ENCODE measurements around the gene SLC9A3.

The SLC9A3 gene

GRCh38 chr5:534743-535671, 10.8 kb upstream of the SLC9A3 start:
- no peak for TF ChIP-seq CTCF (IDR thresholded peaks at IDR 0.05; ENCODE audit: insufficient read depth, low read depth, low read length, missing control alignments)
- DNase-seq (ENCODE audit: low read depth): no peak
- H3K4me3 ChIP-seq (ENCODE audit: low read depth, low read length): no peak overlapping the region

GRCh38 chr5:533955-534742, 9.9 kb upstream of the SLC9A3 start:
- H3K4me3 ChIP-seq (ENCODE audit: low read depth, low read length): no peak overlapping the region
- DNase-seq (ENCODE audit: low read depth): no peak
- no peak for TF ChIP-seq CTCF (IDR thresholded peaks at IDR 0.05; ENCODE audit: insufficient read depth, low read depth, low read length, missing control alignments)

- TF ChIP-seq CTCF (IDR thresholded peaks at IDR 0.05; ENCODE audit: insufficient read depth, low read depth, low read length, missing control alignments): no peak
- H3K4me3 ChIP-seq (ENCODE audit: low read depth, low read length): no peak overlapping the region
- DNase-seq (ENCODE audit: low read depth): no peak
Measured at GRCh38 chr5:533243-533954, 9.2 kb upstream of the SLC9A3 start.

- DNase-seq (ENCODE audit: low read depth): no peak
- H3K4me3 ChIP-seq (ENCODE audit: low read depth, low read length): no peak overlapping the region
Measured at GRCh38 chr5:532521-533242, 8.4 kb upstream of the SLC9A3 start.

GRCh38 chr5:531749-532315, 7.6 kb upstream of the SLC9A3 start:
- H3K4me3 ChIP-seq (ENCODE audit: low read depth, low read length): no peak overlapping the region
- DNase-seq (ENCODE audit: low read depth): no peak
- no peak for TF ChIP-seq CTCF (IDR thresholded peaks at IDR 0.05; ENCODE audit: insufficient read depth, low read depth, low read length, missing control alignments)

More at GRCh38 chr5:532521-533242, 8.4 kb upstream of the SLC9A3 start:
- no peak for TF ChIP-seq CTCF (IDR thresholded peaks at IDR 0.05; ENCODE audit: insufficient read depth, low read depth, low read length, missing control alignments)

Measured in GM12865 (cell line).